Glomerular visceral epithelial cell (primary cell): ENCODE data around the gene USP34.

ENCODE experiments used
- DNase-seq: peaks from one replicate; pipeline ENCODE4 v3.0.0-alpha.2; 2016; ENCODE audit errors: extremely low spot score

USP34 gene

DNA sequence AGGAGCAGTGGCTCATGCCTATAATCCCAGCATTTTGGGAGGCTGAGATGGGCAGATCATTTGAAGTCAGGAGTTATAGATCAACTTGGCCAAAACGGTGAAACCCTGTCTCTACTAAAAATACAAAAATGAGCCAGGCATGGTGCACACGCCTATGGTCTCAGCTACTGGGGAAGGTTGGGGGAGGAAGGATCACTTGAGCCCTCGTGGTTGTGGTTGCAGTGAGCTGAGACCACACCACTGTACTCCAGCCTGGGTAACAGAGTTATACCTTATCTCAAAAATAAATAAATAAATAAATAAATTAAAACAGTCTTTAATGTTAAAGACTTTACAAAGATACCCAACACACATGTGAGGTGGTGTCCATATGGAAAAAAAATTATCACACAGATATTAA is 174.9 kb downstream of the USP34 start:
- DNase-seq: no peak

- DNase-seq: no peak
These were observed 178.9 kb downstream of the USP34 start for GRCh38 chr2:61291851-61292575.

GRCh38 chr2:61288070-61288841 is 182.6 kb downstream of the USP34 start:
- DNase-seq: no peak

DNA sequence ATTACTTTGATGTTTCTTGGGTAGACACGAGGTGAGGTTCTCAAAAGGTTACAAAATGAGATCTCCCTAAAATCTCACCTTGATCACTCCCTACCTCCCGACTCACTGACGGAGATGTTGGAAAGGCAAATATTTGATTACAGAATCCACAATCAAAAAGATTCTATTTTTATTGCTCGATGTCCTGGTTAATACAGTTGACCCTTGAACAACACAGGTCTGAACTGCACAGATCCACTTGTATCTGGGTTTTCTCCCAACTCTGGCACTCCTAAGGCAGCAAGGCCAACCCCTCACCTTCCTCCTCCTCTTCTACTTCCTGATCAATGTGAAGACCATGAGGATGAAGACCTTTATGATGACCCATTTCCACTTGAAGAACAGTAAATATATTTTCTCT is 183.6 kb downstream of the USP34 start:
- DNase-seq: no peak

DNA sequence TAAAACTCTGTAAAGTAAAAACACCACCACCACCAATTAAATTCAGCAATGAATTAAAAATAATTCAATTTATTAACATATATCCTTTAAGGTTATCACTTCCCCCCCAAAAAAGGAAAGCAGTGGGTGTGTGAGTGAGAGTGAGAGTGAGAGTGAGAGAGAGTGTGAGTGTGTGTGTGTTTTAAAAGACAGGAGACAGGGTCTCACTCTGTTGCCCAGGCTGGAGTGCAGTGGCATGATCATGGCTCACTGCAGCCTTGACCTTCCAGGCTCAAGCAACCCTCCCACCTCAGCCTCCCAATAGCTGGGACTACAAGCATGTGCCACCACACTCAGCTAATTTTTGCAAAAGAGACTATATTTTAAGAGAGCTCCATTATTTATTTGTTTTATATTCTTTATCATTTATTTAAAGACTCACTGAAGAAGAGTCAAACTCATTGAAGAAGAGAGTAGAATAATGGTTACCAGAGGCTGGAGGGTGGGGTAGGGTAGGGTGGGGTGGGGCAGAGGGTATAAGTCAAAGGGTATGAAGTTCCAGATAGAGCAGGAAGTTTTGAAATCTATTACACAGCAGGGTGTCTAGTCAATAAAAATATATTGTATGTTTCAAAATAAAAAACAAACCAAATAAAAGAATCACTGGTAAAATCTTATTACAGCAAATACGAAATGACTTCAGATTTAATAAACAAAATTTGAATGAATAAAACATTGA is 187.3 kb downstream of the USP34 start:
- DNase-seq: no peak

- DNase-seq: no peak
These were observed 188.7 kb downstream of the USP34 start for GRCh38 chr2:61282104-61282590.

- DNase-seq: no peak
These were observed 189.6 kb downstream of the USP34 start for GRCh38 chr2:61281321-61281720.

GRCh38 chr2:61277756-61278155 is 193.1 kb downstream of the USP34 start:
- DNase-seq: no peak

- DNase-seq: no peak
These were observed 195.2 kb downstream of the USP34 start for GRCh38 chr2:61275575-61276184.

GRCh38 chr2:61272421-61273070 is 198.3 kb downstream of the USP34 start:
- no peak for DNase-seq

- no peak for DNase-seq
These were observed 202.6 kb downstream of the USP34 start for GRCh38 chr2:61268249-61268648.

- no peak for DNase-seq
These were observed 204.0 kb downstream of the USP34 start for GRCh38 chr2:61266632-61267505.

DNA sequence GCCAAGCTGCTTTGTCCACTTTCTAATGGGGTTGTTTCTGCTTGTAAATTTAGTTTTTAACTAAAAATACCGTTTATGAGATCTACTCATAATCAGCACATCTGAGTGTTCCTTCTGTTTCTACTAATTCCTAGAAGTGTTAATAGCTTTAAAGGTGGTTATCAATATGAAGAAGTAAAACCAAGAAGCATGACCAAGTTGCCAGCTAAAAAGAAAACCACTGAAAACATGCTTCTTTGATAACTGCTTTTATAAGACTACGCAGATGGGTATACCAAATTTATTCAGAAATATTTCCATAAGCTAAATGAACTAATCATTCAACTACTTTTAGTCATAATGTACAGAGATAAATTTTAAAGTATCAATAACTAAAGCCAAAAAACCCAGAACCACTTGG is 207.1 kb downstream of the USP34 start:
- no peak for DNase-seq

GRCh38 chr2:61262699-61263098 is 208.2 kb downstream of the USP34 start:
- DNase-seq: no peak

GRCh38 chr2:61257446-61257845 is 213.4 kb downstream of the USP34 start:
- no peak for DNase-seq

DNA sequence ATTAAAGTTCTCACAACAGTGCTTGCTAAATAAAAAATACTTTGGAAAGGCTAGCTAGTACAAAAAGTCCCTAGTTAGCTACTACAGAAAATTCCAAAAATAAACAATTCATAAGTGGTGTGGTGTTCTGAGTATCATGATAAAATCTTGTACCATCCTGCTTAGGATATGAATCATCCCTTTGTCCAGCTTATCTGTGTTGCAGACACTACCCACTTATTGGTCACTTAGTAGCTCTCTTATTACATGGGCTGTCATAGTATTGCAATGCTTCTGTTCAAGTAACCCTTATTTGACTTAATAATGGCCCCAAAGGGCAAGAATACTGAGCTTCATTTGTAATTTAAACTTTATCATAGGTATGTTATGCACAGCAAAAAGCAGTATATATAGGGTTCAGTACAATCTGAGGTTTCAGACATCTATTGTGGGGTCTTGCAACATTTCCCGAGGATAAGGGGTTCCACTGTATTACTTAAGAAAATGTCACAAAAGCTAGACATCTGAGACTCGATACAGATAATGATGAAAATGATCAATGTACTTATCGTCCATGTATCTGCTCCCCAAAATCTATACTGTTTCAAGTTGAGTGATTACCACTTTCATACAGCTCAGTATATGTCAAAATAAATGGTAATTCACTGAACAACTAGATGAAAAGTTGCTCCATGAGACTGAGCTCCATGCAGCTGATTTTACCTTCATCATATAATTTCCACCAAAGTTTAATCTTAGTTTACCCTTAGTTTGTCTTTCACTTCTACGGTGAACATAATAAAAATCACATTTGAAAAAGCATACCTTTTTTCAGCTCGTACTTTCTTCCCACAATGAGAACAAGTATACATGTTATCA is 215.1 kb downstream of the USP34 start:
- peak; percentile 11 for DNase-seq

- no peak for DNase-seq
These were observed 216.4 kb downstream of the USP34 start for GRCh38 chr2:61254536-61254935.

DNA sequence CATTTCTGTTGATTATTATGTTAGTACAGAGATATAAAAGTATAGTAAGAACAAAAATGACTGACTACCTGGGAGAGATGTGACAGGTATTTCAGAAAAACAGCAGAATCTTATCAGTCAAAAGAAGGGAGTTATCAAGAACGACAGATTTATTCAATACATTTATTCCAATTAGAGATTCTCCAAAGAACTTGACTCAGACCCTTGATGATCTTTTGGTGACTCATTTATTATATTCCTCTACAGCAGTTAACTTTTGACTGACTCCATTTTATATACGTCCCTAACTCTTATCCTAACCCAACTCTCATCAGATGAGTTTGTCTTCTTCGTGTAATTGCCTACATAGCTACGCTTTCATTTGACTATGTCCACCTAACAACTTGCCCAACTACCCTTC is 217.8 kb downstream of the USP34 start:
- DNase-seq: no peak

- no peak for DNase-seq
These were observed 218.9 kb downstream of the USP34 start for GRCh38 chr2:61252031-61252430.
